H1 (cell line): Measurements from ENCODE around the gene KSR2. TPM values are rescaled to one million over a fixed set of nuclear protein-coding genes. Genes with fewer than 3 reads are reported as not detected.

Experiments used
- KDM1A ChIP-seq: fragments of 200-600, 300-600 bp; sonication (generic); IDR thresholded peaks from 2 replicates; pipeline ENCODE4 v1.7.1; 2016; ENCODE audit warnings: mild to moderate bottlenecking, low read length, borderline replicate concordance
- polyA plus RNA-seq, 7 experiments: library from polyadenylated mRNA; depleted of rRNA in 3 of 7; stranded (reverse) in 5 of 7; unstranded in 2 of 7; fragments of >200 nt in 5 of 7; fragments of 200-250 nt in 2 of 7; gene quantifications; 1 replicate in 5 of 7; 2 replicates in 1 of 7; 4 replicates in 1 of 7; pipeline versions ENCODE4 v1.2.1 to v1.2.3, GENCODE V29; 2011 to 2013; ENCODE audit warnings: missing spikeins in 2 of 7, mixed read lengths in 2 of 7
- total RNA-seq: library from RNA; stranded (reverse); fragmentation: NEBNext Ultra II Directional; extraction: Animal tissue kit (Norgen Biotek cat#: 25700); gene quantifications from 2 replicates; pipeline ENCODE4 v1.2.1, GENCODE V29; 2021
- TF ChIP-seq, protein P1 (sequence below): IDR thresholded peaks from 2 replicates; pipeline ENCODE4 v1.6.1; 2012; ENCODE audit warnings: inconsistent platforms

KSR2 gene
- total and polyA plus RNA-seq, 2 of the 8 experiments (the other 6 are each of a cell fraction or from before 2014, with no cell fraction given): 0.74 to 2.2 TPM

DNA sequence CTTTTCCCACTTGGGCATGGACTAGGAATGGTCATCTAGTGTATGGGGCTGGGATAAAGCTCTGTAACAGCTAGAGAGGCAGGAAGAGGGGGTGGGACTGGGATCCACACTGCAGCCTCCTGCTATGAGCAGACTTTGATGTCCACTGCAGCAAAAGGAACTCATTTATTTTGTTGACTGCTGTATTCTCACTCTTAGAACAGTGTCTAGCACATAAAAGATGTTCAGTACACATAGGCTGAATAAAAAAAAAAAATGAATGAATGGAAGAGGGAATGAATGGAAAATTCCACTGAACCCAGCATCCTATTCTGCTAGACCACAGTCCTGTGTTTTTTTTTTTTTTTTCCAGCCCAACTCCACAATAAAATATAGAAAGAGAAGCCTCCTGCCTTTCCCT is 501.2 kb downstream of the KSR2 start (continued):
- no peak for TF ChIP-seq KDM1A
- TF ChIP-seq, protein P1, sequence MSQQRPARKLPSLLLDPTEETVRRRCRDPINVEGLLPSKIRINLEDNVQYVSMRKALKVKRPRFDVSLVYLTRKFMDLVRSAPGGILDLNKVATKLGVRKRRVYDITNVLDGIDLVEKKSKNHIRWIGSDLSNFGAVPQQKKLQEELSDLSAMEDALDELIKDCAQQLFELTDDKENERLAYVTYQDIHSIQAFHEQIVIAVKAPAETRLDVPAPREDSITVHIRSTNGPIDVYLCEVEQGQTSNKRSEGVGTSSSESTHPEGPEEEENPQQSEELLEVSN: no peak
